Thyroid gland (tissue), 4 donors: Measurements from ENCODE around the gene SLC28A1. TPM values are rescaled to one million over a fixed set of nuclear protein-coding genes. Genes with fewer than 3 reads are reported as not detected.
"Not testable (repeated sequence)": the region's sequence is repeated elsewhere in the genome, so short reads cannot be mapped to it uniquely, and the experiment has no call there.

Experiments
- DNase-seq, 2 donors: peaks; one replicate each; pipeline ENCODE4 v3.0.0-alpha.2; 2019
- H3K27ac ChIP-seq, 3 donors: fragments of 200-600 bp; sonication (generic); 1 replicate in 2 of 3; 2 replicates in 1 of 3; pipeline ENCODE4 v1.5.1; 2016 to 2019; ENCODE audit warnings: mild to moderate bottlenecking in 1 of 3, moderate library complexity in 1 of 3
- H3K27me3 ChIP-seq: fragments of 200-600 bp; sonication (generic); one replicate; pipeline ENCODE4 v1.5.1; 2019
- H3K36me3 ChIP-seq, 2 donors: fragments of 200-600 bp; sonication (generic); one replicate each; pipeline ENCODE4 v1.5.1; 2016 to 2019
- H3K4me1 ChIP-seq, 2 donors: fragments of 200-600 bp; sonication (generic); one replicate each; pipeline ENCODE4 v1.5.1; 2017 to 2019
- H3K4me3 ChIP-seq, 3 donors: fragments of 200-600 bp; sonication (generic); replicated peaks in 1 of 3; 1 replicate in 2 of 3; 2 replicates in 1 of 3; pipeline ENCODE4 v1.5.1; 2016; ENCODE audit warnings: mild to moderate bottlenecking in 1 of 3
- H3K9me3 ChIP-seq: fragments of 200-600 bp; sonication (generic); one replicate; pipeline ENCODE4 v1.5.1; 2017
- POLR2A ChIP-seq, 2 donors: fragments of 450-650 bp; IDR thresholded peaks; one replicate each; pipeline ENCODE4 v1.6.1; 2017; ENCODE audit warnings: antibody characterized with exemption in 2 of 2, mild to moderate bottlenecking in 2 of 2, moderate library complexity in 1 of 2
- WGBS, 2 donors: methylation state at CpG; one replicate each; pipeline ENCODE4 v1.1.5; 2017; 5-methylcytosine and 5-hydroxymethylcytosine counted together
- intact Hi-C: fragments of 100-400 bp; cut with DNase I; formaldehyde crosslinking; loops from one replicate; pipeline ENCODE4 v1.15.1; 2023
- total RNA-seq, 4 donors: library from RNA; depleted of rRNA; stranded (reverse); fragments of >200 nt; gene quantifications; one replicate each; pipeline ENCODE4 v1.2.3, GENCODE V29; 2016
- TF ChIP-seq, protein P1 (sequence below), 6 experiments: fragments of 200-600 bp in 3 of 6; fragments of 450-650 bp in 3 of 6; sonication (generic) in 3 of 6; IDR thresholded peaks; one replicate each; pipeline ENCODE4 v1.5.1; 2016 to 2019; ENCODE audit warnings: antibody characterized with exemption in 6 of 6, mild to moderate bottlenecking in 2 of 6, inconsistent platforms in 1 of 6, moderate library complexity in 1 of 6

The SLC28A1 gene
- total RNA-seq, 4 donors from 2014 or later = not detected

DNA sequence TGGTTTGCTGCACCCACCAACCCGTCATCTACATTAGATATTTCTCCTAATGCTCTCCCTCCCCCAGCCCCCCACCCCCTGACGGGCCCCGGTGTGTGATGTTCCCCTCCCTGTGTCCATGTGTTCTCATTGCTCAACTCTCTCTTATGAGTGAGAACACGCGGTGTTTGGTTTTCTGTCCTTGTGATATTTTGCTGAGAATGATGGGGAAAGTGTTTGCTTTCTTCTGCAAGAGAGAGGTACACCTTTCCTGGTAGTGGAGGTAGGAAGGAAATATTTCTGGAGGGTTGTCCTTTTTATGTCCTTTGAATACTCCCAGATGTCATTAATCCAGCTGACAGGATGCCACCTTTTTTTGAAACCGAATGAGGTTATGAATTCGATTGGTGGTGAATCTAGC is 10.5 kb upstream of the SLC28A1 start:
- no peak overlapping the region for H3K4me3 ChIP-seq
- intact Hi-C loops = no loop called here
- DNase-seq = no peak

DNA sequence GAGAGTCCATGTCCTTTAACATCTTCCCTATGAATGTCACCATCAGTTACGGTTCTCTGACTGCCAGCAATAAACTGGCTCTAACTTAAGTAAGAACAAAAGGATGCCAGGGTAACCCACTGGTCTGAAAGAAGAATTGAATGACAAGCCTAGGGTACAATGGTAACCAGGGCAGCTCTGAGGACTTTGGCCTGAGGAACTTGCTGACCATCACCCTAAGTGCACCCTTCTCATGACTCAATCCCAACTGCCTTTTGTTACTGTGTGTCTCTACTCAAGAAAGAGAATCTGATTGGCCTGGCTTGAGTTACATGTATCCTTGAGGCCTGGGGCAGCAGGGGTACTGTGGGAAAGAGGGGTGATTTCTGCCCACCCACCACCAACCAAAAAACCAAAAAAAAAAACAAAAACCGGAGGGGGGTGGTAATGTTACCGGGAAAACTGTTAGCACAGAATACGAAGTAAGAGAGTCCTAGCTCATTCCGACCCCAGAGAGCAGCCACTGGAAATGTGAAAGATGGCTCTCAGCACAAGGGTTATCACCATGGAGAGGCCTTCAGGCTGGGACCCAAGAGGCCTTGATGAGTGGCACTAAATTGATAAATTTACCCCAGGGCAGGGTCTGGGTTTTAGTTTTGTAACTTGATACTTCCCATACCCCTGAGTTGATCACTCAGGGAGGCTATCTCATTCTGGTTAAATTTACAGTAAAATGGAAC is 9.3 kb upstream of the SLC28A1 start:
- no peaks in the 10 kb centered on the region for H3K4me1 ChIP-seq
- 67 to 70% methylated on average over 5 of the region's 5 CpGs for WGBS, 2 donors
- TF ChIP-seq, protein P1, sequence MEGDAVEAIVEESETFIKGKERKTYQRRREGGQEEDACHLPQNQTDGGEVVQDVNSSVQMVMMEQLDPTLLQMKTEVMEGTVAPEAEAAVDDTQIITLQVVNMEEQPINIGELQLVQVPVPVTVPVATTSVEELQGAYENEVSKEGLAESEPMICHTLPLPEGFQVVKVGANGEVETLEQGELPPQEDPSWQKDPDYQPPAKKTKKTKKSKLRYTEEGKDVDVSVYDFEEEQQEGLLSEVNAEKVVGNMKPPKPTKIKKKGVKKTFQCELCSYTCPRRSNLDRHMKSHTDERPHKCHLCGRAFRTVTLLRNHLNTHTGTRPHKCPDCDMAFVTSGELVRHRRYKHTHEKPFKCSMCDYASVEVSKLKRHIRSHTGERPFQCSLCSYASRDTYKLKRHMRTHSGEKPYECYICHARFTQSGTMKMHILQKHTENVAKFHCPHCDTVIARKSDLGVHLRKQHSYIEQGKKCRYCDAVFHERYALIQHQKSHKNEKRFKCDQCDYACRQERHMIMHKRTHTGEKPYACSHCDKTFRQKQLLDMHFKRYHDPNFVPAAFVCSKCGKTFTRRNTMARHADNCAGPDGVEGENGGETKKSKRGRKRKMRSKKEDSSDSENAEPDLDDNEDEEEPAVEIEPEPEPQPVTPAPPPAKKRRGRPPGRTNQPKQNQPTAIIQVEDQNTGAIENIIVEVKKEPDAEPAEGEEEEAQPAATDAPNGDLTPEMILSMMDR (IDR thresholded peaks at IDR 0.05) = no peak
- no peak for TF ChIP-seq POLR2A (IDR thresholded peaks at IDR 0.05)
- H3K36me3 ChIP-seq = no peaks in the 10 kb centered on the region
- H3K4me3 ChIP-seq = no peak overlapping the region
- H3K27ac ChIP-seq = no peak overlapping the region
- DNase-seq = no peak
- intact Hi-C loops = no loop called here
- H3K9me3 ChIP-seq = no peaks in the 10 kb centered on the region
- no peaks in the 10 kb centered on the region for H3K27me3 ChIP-seq

More for the DNA sequence above, 10.5 kb upstream of the SLC28A1 start:
- H3K9me3 ChIP-seq = no peaks in the 10 kb centered on the region
- no peak for TF ChIP-seq POLR2A (IDR thresholded peaks at IDR 0.05)
- TF ChIP-seq, protein P1 (IDR thresholded peaks at IDR 0.05) = no peak
- no peaks in the 10 kb centered on the region for H3K27me3 ChIP-seq
- no peaks in the 10 kb centered on the region for H3K4me1 ChIP-seq
- 71 to 84% methylated on average over 7 of the region's 7 CpGs for WGBS, 2 donors
- H3K27ac ChIP-seq = no peak overlapping the region
- no peaks in the 10 kb centered on the region for H3K36me3 ChIP-seq

DNA sequence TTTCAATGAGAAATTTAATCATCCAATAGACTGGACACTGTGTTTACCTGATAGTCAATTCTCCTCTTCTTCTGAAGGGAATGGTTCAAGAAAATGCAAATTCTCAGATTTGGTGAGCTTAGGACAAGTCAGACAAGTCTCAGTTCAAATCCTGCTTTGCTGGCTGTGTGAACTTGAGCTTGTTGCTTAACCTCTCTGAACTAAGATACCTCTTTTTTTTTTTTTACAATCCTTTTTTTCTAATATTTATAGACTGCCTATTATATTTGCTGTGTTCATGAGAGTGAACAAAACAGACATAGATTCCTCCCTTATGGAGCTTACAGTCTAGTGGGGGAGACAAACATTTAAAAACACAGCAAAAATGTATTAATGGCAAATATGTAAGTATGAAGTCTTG is 8.2 kb upstream of the SLC28A1 start:
- intact Hi-C loops = no loop called here
- Histone ChIP-seq H3K36me3 (no peaks in the 10 kb centered on the region), H3K27me3 (no peaks in the 10 kb centered on the region), H3K9me3 (no peaks in the 10 kb centered on the region), H3K27ac (no peak overlapping the region), H3K4me1 (peaks cover 0 to 5% of the 10 kb centered on the region in 2 donors), H3K4me3 (no peak overlapping the region)
- DNase-seq = no peak
- no peak for TF ChIP-seq POLR2A (IDR thresholded peaks at IDR 0.05)
- TF ChIP-seq, protein P1 (IDR thresholded peaks at IDR 0.05) = no peak

DNA sequence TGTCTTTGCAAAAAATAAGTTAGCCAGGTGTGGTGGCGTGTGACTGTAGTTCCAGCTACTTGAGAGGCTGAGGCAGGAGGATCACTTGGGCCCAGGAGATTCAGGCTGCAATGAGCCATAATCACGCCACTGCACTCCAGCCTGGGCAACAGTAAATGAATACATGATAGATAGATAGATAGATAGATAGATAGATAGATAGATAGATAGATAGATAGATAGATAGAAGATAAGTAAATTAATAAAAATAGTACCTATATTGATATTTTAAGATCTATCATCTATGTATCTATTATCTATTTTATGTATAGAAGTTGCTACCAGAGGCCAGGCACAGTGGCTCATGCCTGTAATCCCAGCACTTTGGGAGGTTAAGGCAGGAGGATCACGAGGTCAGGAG is 6.8 kb upstream of the SLC28A1 start:
- peaks cover 0 to 11% of the 10 kb centered on the region in 2 donors for H3K4me1 ChIP-seq
- DNase-seq, H3K4me3 ChIP-seq, H3K36me3 ChIP-seq, intact Hi-C loops, H3K27ac ChIP-seq, H3K27me3 ChIP-seq, H3K9me3 ChIP-seq: not testable (repeated sequence)
- WGBS, 2 donors = 93 to 94% methylated on average over 3 of the region's 3 CpGs

DNA sequence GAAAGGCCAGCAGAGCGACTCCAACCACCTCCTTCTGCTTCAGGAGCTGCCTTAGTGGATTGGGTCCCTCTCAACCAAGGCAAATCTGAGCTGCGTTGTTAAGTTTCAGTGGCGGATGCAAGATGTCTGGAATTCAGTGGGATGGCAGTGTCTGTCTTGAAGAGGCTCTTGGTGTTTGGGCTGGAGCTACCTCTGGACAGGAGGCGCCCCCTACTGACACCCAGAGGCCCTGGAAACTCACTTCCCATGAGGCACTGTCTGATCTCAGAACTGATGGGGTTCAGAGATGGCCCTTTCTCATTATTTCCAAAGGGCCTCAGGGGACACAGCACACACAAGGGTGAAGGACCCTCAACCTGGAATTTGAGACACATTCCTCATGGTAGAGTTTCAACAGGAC is 6.0 kb upstream of the SLC28A1 start:
- Histone ChIP-seq H3K4me3 (no peak overlapping the region), H3K9me3 (no peaks in the 10 kb centered on the region), H3K27me3 (no peaks in the 10 kb centered on the region), H3K4me1 (peaks cover 0 to 11% of the 10 kb centered on the region in 2 donors), H3K27ac (no peak overlapping the region), H3K36me3 (no peaks in the 10 kb centered on the region)
- DNase-seq = peak; percentile 54 to 64
- TF ChIP-seq, protein P1 (IDR thresholded peaks at IDR 0.05) = peak in 5 of 6 experiments; percentile 22 to 57 (median 51)
- TF ChIP-seq POLR2A (IDR thresholded peaks at IDR 0.05) = no peak
- intact Hi-C loops = no loop called here
- WGBS, 2 donors = 37 to 64% methylated on average over 3 to 4 of the region's 4 CpGs
